ENCODE data around the gene FOXJ1. TPM values are rescaled to one million over a fixed set of nuclear protein-coding genes. Genes with fewer than 3 reads are reported as not detected.

Gene FOXJ1
- total and polyA plus RNA-seq, 4 experiments from 2014 or later = 0.19 to 0.20 TPM; not detected in 2

- H3K27me3 Mint-ChIP-seq = no peaks in the 10 kb centered on the region
- H3K27ac Mint-ChIP-seq = no peak overlapping the region
- Histone ChIP-seq H3K27me3 (ENCODE audit: insufficient read depth, low read length) (no peaks in the 10 kb centered on the region), H3K4me3 (ENCODE audit: low read length in 2 of 2) (no peak overlapping the region), H3K9me3 (ENCODE audit: control insufficient read depth in 1 of 2, low read length in 2 of 2) (no peaks in the 10 kb centered on the region), H3K36me3 (ENCODE audit: insufficient read depth, low read length) (no peaks in the 10 kb centered on the region), H3K27ac (ENCODE audit: low read depth, low read length) (no peak overlapping the region), H3K4me1 (ENCODE audit: insufficient read depth, low read length) (peaks cover 14% of the 10 kb centered on the region)
- CTCF ChIA-PET (ENCODE audit: partially characterized antibody) = interaction anchor here (1.5 kb wide), 1 partner anchor 14 kb away, joined by 3 read pairs; no protein-coding TSS in a partner anchor
- H3K36me3 Mint-ChIP-seq = no peaks in the 10 kb centered on the region
- no peaks in the 10 kb centered on the region for H3K9me3 Mint-ChIP-seq
- POLR2A ChIA-PET (ENCODE audit: partially characterized antibody) = interaction anchor here (0.6 to 3.7 kb wide), 3 partner anchors 13 to 137 kb away, joined by 4 to 19 read pairs (median 5); no protein-coding TSS in a partner anchor
- no peak overlapping the region for H3K4me3 Mint-ChIP-seq
- intact Hi-C loops (cut with micrococcal nuclease) = no loop called here
- DNase-seq = no peak
- H3K4me1 Mint-ChIP-seq = peaks cover 6 to 11% (median 10%) of the 10 kb centered on the region in 4 donors
Observed at GRCh38 chr17:76131692-76132573, 9.1 kb downstream of the FOXJ1 start.

GRCh38 chr17:76131051-76131691 is 9.9 kb downstream of the FOXJ1 start:
- Histone ChIP-seq H3K27ac (ENCODE audit: low read depth, low read length) (no peak overlapping the region), H3K36me3 (ENCODE audit: insufficient read depth, low read length) (no peaks in the 10 kb centered on the region), H3K4me1 (ENCODE audit: insufficient read depth, low read length) (peaks cover 14% of the 10 kb centered on the region), H3K4me3 (ENCODE audit: low read length in 2 of 2) (no peak overlapping the region), H3K27me3 (ENCODE audit: insufficient read depth, low read length) (no peaks in the 10 kb centered on the region), H3K9me3 (ENCODE audit: control insufficient read depth in 1 of 2, low read length in 2 of 2) (no peaks in the 10 kb centered on the region)
- no peak overlapping the region for H3K4me3 Mint-ChIP-seq
- no peaks in the 10 kb centered on the region for H3K36me3 Mint-ChIP-seq
- H3K4me1 Mint-ChIP-seq = peaks cover 6 to 15% (median 13%) of the 10 kb centered on the region in 4 donors
- ChIA-PET POLR2A (ENCODE audit: partially characterized antibody) (no interaction called here), CTCF (ENCODE audit: partially characterized antibody) (interaction anchor here (1.6 kb wide), 1 partner anchor 149 kb away, joined by 7 read pairs; no protein-coding TSS in a partner anchor)
- H3K27me3 Mint-ChIP-seq = no peaks in the 10 kb centered on the region
- H3K27ac Mint-ChIP-seq = no peak overlapping the region
- DNase-seq = no peak
- H3K9me3 Mint-ChIP-seq = no peaks in the 10 kb centered on the region
- intact Hi-C loops (cut with micrococcal nuclease) = no loop called here

GRCh38 chr17:76130473-76130872 is 10.6 kb downstream of the FOXJ1 start:
- ChIA-PET POLR2A (ENCODE audit: partially characterized antibody) (interaction anchor here (1.1 kb wide), 1 partner anchor 15 kb away, joined by 3 read pairs; no protein-coding TSS in a partner anchor), CTCF (ENCODE audit: partially characterized antibody) (interaction anchor here (0.7 to 1.6 kb wide), 4 partner anchors 108 to 365 kb away, joined by 3 to 7 read pairs (median 3); no protein-coding TSS in a partner anchor)
- H3K27me3 ChIP-seq (ENCODE audit: insufficient read depth, low read length) = no peaks in the 10 kb centered on the region
- no peaks in the 10 kb centered on the region for H3K9me3 ChIP-seq (ENCODE audit: control insufficient read depth in 1 of 2, low read length in 2 of 2)
- Mint-ChIP-seq H3K9me3 (no peaks in the 10 kb centered on the region), H3K27me3 (no peaks in the 10 kb centered on the region), H3K27ac (no peak overlapping the region), H3K4me3 (no peak overlapping the region), H3K4me1 (peaks cover 6 to 17% (median 14%) of the 10 kb centered on the region in 4 donors), H3K36me3 (no peaks in the 10 kb centered on the region)
- intact Hi-C loops (cut with micrococcal nuclease) = no loop called here
- no peak for DNase-seq
- no peaks in the 10 kb centered on the region for H3K36me3 ChIP-seq (ENCODE audit: insufficient read depth, low read length)
- H3K4me1 ChIP-seq (ENCODE audit: insufficient read depth, low read length) = peaks cover 11% of the 10 kb centered on the region
- H3K4me3 ChIP-seq (ENCODE audit: low read length in 2 of 2) = no peak overlapping the region
- H3K27ac ChIP-seq (ENCODE audit: low read depth, low read length) = no peak overlapping the region

GRCh38 chr17:76125922-76126321 is 15.1 kb downstream of the FOXJ1 start:
- Mint-ChIP-seq H3K4me1 (peaks cover 4 to 8% (median 8%) of the 10 kb centered on the region in 4 donors), H3K9me3 (no peaks in the 10 kb centered on the region), H3K36me3 (no peaks in the 10 kb centered on the region), H3K27me3 (no peaks in the 10 kb centered on the region), H3K4me3 (no peak overlapping the region), H3K27ac (peak overlapping the region in 1 of 7 donors; percentile 75)
- intact Hi-C loops (cut with micrococcal nuclease) = no loop called here
- no peak overlapping the region for H3K27ac ChIP-seq (ENCODE audit: low read depth, low read length)
- ChIA-PET POLR2A (ENCODE audit: partially characterized antibody) (interaction anchor here (0.6 to 2.3 kb wide), 12 partner anchors 10 to 255 kb away, joined by 3 to 13 read pairs (median 5); partner anchors contain the start of genes FOXJ1 and UBALD2), CTCF (ENCODE audit: partially characterized antibody) (interaction anchor here (0.6 to 11.2 kb wide), 17 partner anchors 16 to 172 kb away, joined by 3 to 232 read pairs (median 4); no protein-coding TSS in a partner anchor)
- no peak overlapping the region for H3K4me3 ChIP-seq (ENCODE audit: low read length in 2 of 2)
- H3K27me3 ChIP-seq (ENCODE audit: insufficient read depth, low read length) = no peaks in the 10 kb centered on the region
- H3K36me3 ChIP-seq (ENCODE audit: insufficient read depth, low read length) = no peaks in the 10 kb centered on the region
- peaks cover 10% of the 10 kb centered on the region for H3K4me1 ChIP-seq (ENCODE audit: insufficient read depth, low read length)
- H3K9me3 ChIP-seq (ENCODE audit: control insufficient read depth in 1 of 2, low read length in 2 of 2) = no peaks in the 10 kb centered on the region
- DNase-seq = no peak

GRCh38 chr17:76125391-76125675 is 15.7 kb downstream of the FOXJ1 start:
- Mint-ChIP-seq H3K36me3 (no peaks in the 10 kb centered on the region), H3K27me3 (no peaks in the 10 kb centered on the region), H3K9me3 (no peaks in the 10 kb centered on the region), H3K4me1 (peaks cover 4 to 12% (median 9%) of the 10 kb centered on the region in 4 donors), H3K27ac (no peak overlapping the region), H3K4me3 (no peak overlapping the region)
- Histone ChIP-seq H3K27me3 (ENCODE audit: insufficient read depth, low read length) (no peaks in the 10 kb centered on the region), H3K36me3 (ENCODE audit: insufficient read depth, low read length) (no peaks in the 10 kb centered on the region), H3K27ac (ENCODE audit: low read depth, low read length) (no peak overlapping the region), H3K9me3 (ENCODE audit: control insufficient read depth in 1 of 2, low read length in 2 of 2) (no peaks in the 10 kb centered on the region), H3K4me1 (ENCODE audit: insufficient read depth, low read length) (peaks cover 10% of the 10 kb centered on the region), H3K4me3 (ENCODE audit: low read length in 2 of 2) (no peak overlapping the region)
- intact Hi-C loops (cut with micrococcal nuclease) = no loop called here
- no peak for DNase-seq
- ChIA-PET CTCF (ENCODE audit: partially characterized antibody) (interaction anchor here (0.9 to 11.2 kb wide), 11 partner anchors 20 to 158 kb away, joined by 3 to 232 read pairs (median 7); no protein-coding TSS in a partner anchor), POLR2A (ENCODE audit: partially characterized antibody) (interaction anchor here (0.9 to 2.3 kb wide), 9 partner anchors 10 to 147 kb away, joined by 3 to 13 read pairs (median 7); partner anchors contain the start of genes FOXJ1 and UBALD2)

- DNase-seq = no peak
- H3K4me1 Mint-ChIP-seq = peaks cover 4 to 12% (median 9%) of the 10 kb centered on the region in 4 donors
- CTCF ChIA-PET (ENCODE audit: partially characterized antibody) = interaction anchor here (0.9 to 11.2 kb wide), 17 partner anchors 10 to 155 kb away, joined by 3 to 232 read pairs (median 5); no protein-coding TSS in a partner anchor
- intact Hi-C loops (cut with micrococcal nuclease) = loop anchor here (5.0 kb wide), 1 partner anchor 112 kb away; no protein-coding TSS in a partner anchor
- Histone ChIP-seq H3K4me1 (ENCODE audit: insufficient read depth, low read length) (peaks cover 10% of the 10 kb centered on the region), H3K9me3 (ENCODE audit: control insufficient read depth in 1 of 2, low read length in 2 of 2) (no peaks in the 10 kb centered on the region), H3K4me3 (ENCODE audit: low read length in 2 of 2) (no peak overlapping the region), H3K36me3 (ENCODE audit: insufficient read depth, low read length) (no peaks in the 10 kb centered on the region), H3K27me3 (ENCODE audit: insufficient read depth, low read length) (no peaks in the 10 kb centered on the region), H3K27ac (ENCODE audit: low read depth, low read length) (no peak overlapping the region)
- no peak overlapping the region for H3K27ac Mint-ChIP-seq
- no peaks in the 10 kb centered on the region for H3K9me3 Mint-ChIP-seq
- H3K36me3 Mint-ChIP-seq = no peaks in the 10 kb centered on the region
- no peaks in the 10 kb centered on the region for H3K27me3 Mint-ChIP-seq
- POLR2A ChIA-PET (ENCODE audit: partially characterized antibody) = interaction anchor here (0.6 to 7.9 kb wide), 11 partner anchors 9 to 164 kb away, joined by 3 to 108 read pairs (median 7); partner anchors contain the start of genes FOXJ1 and UBALD2
- no peak overlapping the region for H3K4me3 Mint-ChIP-seq
Observed at GRCh38 chr17:76124582-76125390, 16.3 kb downstream of the FOXJ1 start.
